ENCODE data around the gene AHCTF1. TPM values are rescaled to one million over a fixed set of nuclear protein-coding genes. Genes with fewer than 3 reads are reported as not detected.

AHCTF1 gene, protein sequence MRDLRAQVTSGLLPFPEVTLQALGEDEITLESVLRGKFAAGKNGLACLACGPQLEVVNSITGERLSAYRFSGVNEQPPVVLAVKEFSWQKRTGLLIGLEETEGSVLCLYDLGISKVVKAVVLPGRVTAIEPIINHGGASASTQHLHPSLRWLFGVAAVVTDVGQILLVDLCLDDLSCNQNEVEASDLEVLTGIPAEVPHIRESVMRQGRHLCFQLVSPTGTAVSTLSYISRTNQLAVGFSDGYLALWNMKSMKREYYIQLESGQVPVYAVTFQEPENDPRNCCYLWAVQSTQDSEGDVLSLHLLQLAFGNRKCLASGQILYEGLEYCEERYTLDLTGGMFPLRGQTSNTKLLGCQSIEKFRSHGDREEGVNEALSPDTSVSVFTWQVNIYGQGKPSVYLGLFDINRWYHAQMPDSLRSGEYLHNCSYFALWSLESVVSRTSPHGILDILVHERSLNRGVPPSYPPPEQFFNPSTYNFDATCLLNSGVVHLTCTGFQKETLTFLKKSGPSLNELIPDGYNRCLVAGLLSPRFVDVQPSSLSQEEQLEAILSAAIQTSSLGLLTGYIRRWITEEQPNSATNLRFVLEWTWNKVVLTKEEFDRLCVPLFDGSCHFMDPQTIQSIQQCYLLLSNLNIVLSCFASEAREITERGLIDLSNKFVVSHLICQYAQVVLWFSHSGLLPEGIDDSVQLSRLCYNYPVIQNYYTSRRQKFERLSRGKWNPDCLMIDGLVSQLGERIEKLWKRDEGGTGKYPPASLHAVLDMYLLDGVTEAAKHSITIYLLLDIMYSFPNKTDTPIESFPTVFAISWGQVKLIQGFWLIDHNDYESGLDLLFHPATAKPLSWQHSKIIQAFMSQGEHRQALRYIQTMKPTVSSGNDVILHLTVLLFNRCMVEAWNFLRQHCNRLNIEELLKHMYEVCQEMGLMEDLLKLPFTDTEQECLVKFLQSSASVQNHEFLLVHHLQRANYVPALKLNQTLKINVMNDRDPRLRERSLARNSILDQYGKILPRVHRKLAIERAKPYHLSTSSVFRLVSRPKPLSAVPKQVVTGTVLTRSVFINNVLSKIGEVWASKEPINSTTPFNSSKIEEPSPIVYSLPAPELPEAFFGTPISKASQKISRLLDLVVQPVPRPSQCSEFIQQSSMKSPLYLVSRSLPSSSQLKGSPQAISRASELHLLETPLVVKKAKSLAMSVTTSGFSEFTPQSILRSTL (N-terminal part only)
- total RNA-seq (ENCODE audit: low replicate concordance) = 41.6 and 62.1 TPM in 2 replicates

DNA sequence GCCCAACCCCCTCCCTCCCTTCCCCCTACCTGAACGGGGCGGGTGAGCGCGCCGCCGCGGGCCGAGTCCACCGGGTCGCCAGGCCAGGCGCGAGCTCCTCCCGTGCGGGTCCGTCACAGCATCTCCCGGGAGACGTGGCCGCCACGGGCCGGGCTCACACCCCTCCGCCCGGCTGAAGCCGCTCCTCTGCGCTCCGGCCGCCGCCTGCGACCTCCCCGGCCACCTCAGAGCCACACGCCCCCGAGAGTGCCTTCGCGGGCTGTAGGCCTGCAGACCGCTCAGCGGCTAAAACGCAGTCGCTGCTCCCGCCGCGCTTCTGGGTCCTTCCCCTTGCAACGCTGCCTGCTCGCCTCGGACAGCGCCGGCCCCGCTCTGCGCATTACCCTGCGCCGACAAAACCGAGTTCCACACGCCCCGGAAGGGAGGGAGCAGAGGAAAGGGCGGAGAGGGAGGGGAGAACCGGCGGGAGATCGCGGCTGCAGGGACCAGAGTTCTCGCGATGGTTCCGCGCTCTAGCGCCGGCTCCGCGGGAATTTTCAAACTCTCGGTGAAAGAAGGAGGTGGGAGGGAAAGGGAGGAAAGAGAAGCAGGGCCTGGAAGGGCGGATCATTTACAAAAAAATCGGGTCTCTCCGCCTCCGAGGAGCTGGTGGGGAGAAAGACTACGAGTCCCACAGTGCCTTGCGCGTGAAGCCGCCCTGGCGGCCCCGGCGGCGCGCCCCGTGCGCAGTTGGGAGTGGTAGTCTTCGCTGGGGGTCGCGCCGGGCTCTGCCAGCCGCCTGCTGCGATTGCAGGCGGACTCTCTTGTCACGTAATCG, at the start of gene AHCTF1:
Gene AHCTF1, minus strand, starts transcription at position 400 of the 817 bp plus-strand sequence. CDS start 13,578 bp downstream, outside the sequence.
- H3F3A ChIP-seq (ENCODE audit: low read depth) = peaks cover 23% of the 10 kb centered on the region
- H3K4me3 Mint-ChIP-seq = peak within 1 kb of the TSS; percentile 92
- peaks cover 4% of the 10 kb centered on the region for H3K4me1 ChIP-seq
- H3K36me3 ChIP-seq = peaks cover 6% of the 10 kb centered on the region
- H3K9ac ChIP-seq = peak within 1 kb of the TSS; percentile 91
- peak within 1 kb of the TSS; percentile 79 for H3K27ac Mint-ChIP-seq
- H3K4me3 ChIP-seq = peak within 1 kb of the TSS; percentile 70
- H3K9me3 Mint-ChIP-seq = peaks cover 23% of the 10 kb centered on the region
- H4K20me1 ChIP-seq (ENCODE audit: low read depth) = peaks cover 32% of the 10 kb centered on the region
- peaks cover 16% of the 10 kb centered on the region for H3K4me1 Mint-ChIP-seq
- peak within 1 kb of the TSS; percentile 88 for H3K4me2 ChIP-seq
- no peak for TF ChIP-seq EZH2phosphoT487 (IDR thresholded peaks at IDR 0.05)
- no peak for TF ChIP-seq EZH2 (IDR thresholded peaks at IDR 0.05)
- TF ChIP-seq, protein P1, sequence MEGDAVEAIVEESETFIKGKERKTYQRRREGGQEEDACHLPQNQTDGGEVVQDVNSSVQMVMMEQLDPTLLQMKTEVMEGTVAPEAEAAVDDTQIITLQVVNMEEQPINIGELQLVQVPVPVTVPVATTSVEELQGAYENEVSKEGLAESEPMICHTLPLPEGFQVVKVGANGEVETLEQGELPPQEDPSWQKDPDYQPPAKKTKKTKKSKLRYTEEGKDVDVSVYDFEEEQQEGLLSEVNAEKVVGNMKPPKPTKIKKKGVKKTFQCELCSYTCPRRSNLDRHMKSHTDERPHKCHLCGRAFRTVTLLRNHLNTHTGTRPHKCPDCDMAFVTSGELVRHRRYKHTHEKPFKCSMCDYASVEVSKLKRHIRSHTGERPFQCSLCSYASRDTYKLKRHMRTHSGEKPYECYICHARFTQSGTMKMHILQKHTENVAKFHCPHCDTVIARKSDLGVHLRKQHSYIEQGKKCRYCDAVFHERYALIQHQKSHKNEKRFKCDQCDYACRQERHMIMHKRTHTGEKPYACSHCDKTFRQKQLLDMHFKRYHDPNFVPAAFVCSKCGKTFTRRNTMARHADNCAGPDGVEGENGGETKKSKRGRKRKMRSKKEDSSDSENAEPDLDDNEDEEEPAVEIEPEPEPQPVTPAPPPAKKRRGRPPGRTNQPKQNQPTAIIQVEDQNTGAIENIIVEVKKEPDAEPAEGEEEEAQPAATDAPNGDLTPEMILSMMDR (IDR thresholded peaks at IDR 0.05) = peak; percentile 11
- H3K27ac ChIP-seq = peak within 1 kb of the TSS; percentile 90
- H3K36me3 Mint-ChIP-seq = peaks cover 31% of the 10 kb centered on the region
- H3K9me3 ChIP-seq (ENCODE audit: low read depth) = no peaks in the 10 kb centered on the region
- H3K27me3 ChIP-seq = no peaks in the 10 kb centered on the region
- peak; percentile 99 for DNase-seq (ENCODE audit: low spot score)
- H2AFZ ChIP-seq (replicated peaks) = peak within 1 kb of the TSS; percentile 75
- H3K27me3 Mint-ChIP-seq (ENCODE audit: insufficient read depth, low read depth) = peaks cover 5% of the 10 kb centered on the region
- peaks cover 44% of the 10 kb centered on the region for H3K79me2 ChIP-seq (ENCODE audit: low read depth)

DNA sequence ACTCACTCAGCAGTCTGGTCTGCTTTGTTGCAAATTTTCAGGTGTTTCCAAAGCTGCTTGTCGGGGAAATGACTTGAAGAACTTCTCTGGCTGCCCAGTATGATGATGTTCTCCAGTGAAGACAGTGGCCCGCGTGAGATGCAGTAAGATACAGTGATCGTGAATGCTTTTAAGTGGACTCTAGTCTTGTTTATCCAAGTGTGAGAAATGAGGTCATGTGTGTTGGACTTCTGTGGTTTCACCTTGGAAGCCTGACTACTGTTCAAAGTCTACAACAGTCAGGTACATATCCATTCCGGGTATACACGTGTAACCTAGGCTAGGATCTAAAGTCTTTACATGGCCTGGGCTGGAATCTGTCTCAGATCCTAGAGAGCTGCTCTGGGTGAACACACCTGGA, 47.0 kb upstream of the AHCTF1 start:
- Mint-ChIP-seq H3K36me3 (peaks cover 76% of the 10 kb centered on the region), H3K4me1 (no peaks in the 10 kb centered on the region), H3K9me3 (peaks cover 86% of the 10 kb centered on the region), H3K27me3 (ENCODE audit: insufficient read depth, low read depth) (no peaks in the 10 kb centered on the region), H3K4me3 (no peak overlapping the region), H3K27ac (no peak overlapping the region)
- no peak for DNase-seq (ENCODE audit: low spot score)
- H4K20me1 ChIP-seq (ENCODE audit: low read depth) = no peaks in the 10 kb centered on the region
- peaks cover 51% of the 10 kb centered on the region for H3K36me3 ChIP-seq
- H3K27ac ChIP-seq = no peak overlapping the region
- H3K9ac ChIP-seq = no peak overlapping the region
- no peaks in the 10 kb centered on the region for H3K79me2 ChIP-seq (ENCODE audit: low read depth)
- no peak overlapping the region for H3K4me2 ChIP-seq
- H2AFZ ChIP-seq (replicated peaks) = no peak overlapping the region
- H3K27me3 ChIP-seq = no peaks in the 10 kb centered on the region
- peaks cover 28% of the 10 kb centered on the region for H3K9me3 ChIP-seq (ENCODE audit: low read depth)
- H3F3A ChIP-seq (ENCODE audit: low read depth) = no peaks in the 10 kb centered on the region
- H3K4me1 ChIP-seq = no peaks in the 10 kb centered on the region
- TF ChIP-seq EZH2phosphoT487 (IDR thresholded peaks at IDR 0.05) (no peak), EZH2 (IDR thresholded peaks at IDR 0.05) (no peak)
- TF ChIP-seq, protein P1 (IDR thresholded peaks at IDR 0.05) = no peak
- H3K4me3 ChIP-seq = no peak overlapping the region

DNA sequence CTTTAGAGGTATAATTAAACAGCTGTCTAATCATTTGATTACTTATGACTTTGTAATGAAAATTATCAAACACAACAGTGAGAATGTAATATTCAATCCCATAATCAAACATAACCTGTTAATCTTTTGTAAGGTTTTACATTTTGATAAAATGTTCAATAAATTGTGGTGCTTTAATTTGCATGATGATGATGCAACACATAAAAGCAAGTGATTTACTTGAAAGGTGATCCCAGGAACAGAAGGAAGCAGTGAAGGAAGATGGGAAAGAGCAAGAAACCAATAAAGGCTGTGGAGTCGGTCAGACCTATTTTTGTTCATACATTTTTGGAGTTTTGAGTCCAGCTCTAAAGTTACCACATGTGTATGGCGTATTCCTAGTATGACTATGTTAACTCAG, 46.5 kb upstream of the AHCTF1 start:
- TF ChIP-seq EZH2phosphoT487 (IDR thresholded peaks at IDR 0.05) (no peak), EZH2 (IDR thresholded peaks at IDR 0.05) (no peak)
- TF ChIP-seq, protein P1 (IDR thresholded peaks at IDR 0.05) = no peak
- H3K9ac ChIP-seq = no peak overlapping the region
- no peak overlapping the region for H3K27ac ChIP-seq
- no peaks in the 10 kb centered on the region for H3K4me1 ChIP-seq
- H3K27ac Mint-ChIP-seq = no peak overlapping the region
- peaks cover 86% of the 10 kb centered on the region for H3K9me3 Mint-ChIP-seq
- H3K27me3 Mint-ChIP-seq (ENCODE audit: insufficient read depth, low read depth) = no peaks in the 10 kb centered on the region
- no peak overlapping the region for H2AFZ ChIP-seq (replicated peaks)
- H4K20me1 ChIP-seq (ENCODE audit: low read depth) = no peaks in the 10 kb centered on the region
- H3K4me1 Mint-ChIP-seq = no peaks in the 10 kb centered on the region
- H3K27me3 ChIP-seq = no peaks in the 10 kb centered on the region
- DNase-seq (ENCODE audit: low spot score) = no peak
- H3K9me3 ChIP-seq (ENCODE audit: low read depth) = peaks cover 25% of the 10 kb centered on the region
- peaks cover 48% of the 10 kb centered on the region for H3K36me3 ChIP-seq
- H3F3A ChIP-seq (ENCODE audit: low read depth) = no peaks in the 10 kb centered on the region
- H3K36me3 Mint-ChIP-seq = peaks cover 74% of the 10 kb centered on the region
- H3K79me2 ChIP-seq (ENCODE audit: low read depth) = no peaks in the 10 kb centered on the region
- no peak overlapping the region for H3K4me3 Mint-ChIP-seq
- no peak overlapping the region for H3K4me3 ChIP-seq
- H3K4me2 ChIP-seq = no peak overlapping the region

All from neural progenitor cell (in vitro differentiated cells).